Gastroesophageal sphincter (tissue), 4 donors: ENCODE data around the gene MYH7. TPM values are rescaled to one million over a fixed set of nuclear protein-coding genes. Genes with fewer than 3 reads are reported as not detected.
"Not testable (repeated sequence)": the region's sequence is repeated elsewhere in the genome, so short reads cannot be mapped to it uniquely, and the experiment has no call there.

ENCODE experiments used
- ATAC-seq: fragments of 150-250 bp; one replicate; pipeline ENCODE4 v1.9.1; 2016; ENCODE audit warnings: mild to moderate bottlenecking, moderate library complexity
- H3K27ac ChIP-seq, 4 donors: fragments of 200-600 bp; sonication (generic) in 3 of 4; 1 replicate in 3 of 4; 2 replicates in 1 of 4; pipeline ENCODE4 v1.5.1; 2016 to 2019
- H3K27me3 ChIP-seq: fragments of 200-600 bp; sonication (generic); one replicate; pipeline ENCODE4 v1.5.1; 2019
- H3K36me3 ChIP-seq, 2 donors: fragments of 200-600 bp; sonication (generic); one replicate each; pipeline ENCODE4 v1.5.1; 2019; ENCODE audit warnings: control low read depth in 1 of 2
- H3K4me1 ChIP-seq, 3 donors: fragments of 200-600 bp; sonication (generic); 1 replicate in 2 of 3; 2 replicates in 1 of 3; pipeline ENCODE4 v1.5.1; 2016 to 2019; ENCODE audit warnings: control low read depth in 2 of 3
- H3K4me3 ChIP-seq, 2 donors: fragments of 200-600 bp; sonication (generic); one replicate each; pipeline ENCODE4 v1.5.1; 2019; ENCODE audit warnings: mild to moderate bottlenecking in 1 of 2, moderate library complexity in 1 of 2
- H3K9me3 ChIP-seq, 3 donors: fragments of 200-600 bp; sonication (generic); one replicate each; pipeline ENCODE4 v1.5.1; 2017 to 2019; ENCODE audit warnings: control low read depth in 2 of 3
- EP300 ChIP-seq: sonication (generic); formaldehyde crosslinking; IDR thresholded peaks from one replicate; pipeline ENCODE4 v1.6.1; 2017; ENCODE audit warnings: antibody characterized with exemption, mild to moderate bottlenecking
- POLR2A ChIP-seq, 2 donors: fragments of 450-650 bp; IDR thresholded peaks; one replicate each; pipeline ENCODE4 v1.6.1; 2017; ENCODE audit warnings: antibody characterized with exemption in 2 of 2, mild to moderate bottlenecking in 2 of 2, moderate library complexity in 1 of 2
- POLR2AphosphoS5 ChIP-seq: sonication (generic); formaldehyde crosslinking; IDR thresholded peaks from one replicate; pipeline ENCODE4 v1.6.1; 2017; ENCODE audit warnings: antibody characterized with exemption
- WGBS, 2 donors: methylation state at CpG; one replicate each; pipeline ENCODE4 v1.1.5; 2018; ENCODE audit warnings: low coverage in 1 of 2; 5-methylcytosine and 5-hydroxymethylcytosine counted together
- total RNA-seq, 4 donors: library from RNA; depleted of rRNA; stranded (reverse); fragments of >200 nt; gene quantifications; one replicate each; pipeline ENCODE4 v1.1.0, GENCODE V29; 2016
- TF ChIP-seq, protein P1 (sequence below), 4 experiments: fragments of 200-600 bp in 2 of 4; fragments of 450-650 bp in 2 of 4; sonication (generic) in 1 of 4; IDR thresholded peaks; one replicate each; pipeline ENCODE4 v1.5.1; 2017 to 2019; ENCODE audit warnings: antibody characterized with exemption in 4 of 4, mild to moderate bottlenecking in 2 of 4, moderate library complexity in 2 of 4

Gene MYH7
- total RNA-seq, 4 donors from 2014 or later: not detected

- H3K36me3 ChIP-seq: no peaks in the 10 kb centered on the region
- TF ChIP-seq, protein P1, sequence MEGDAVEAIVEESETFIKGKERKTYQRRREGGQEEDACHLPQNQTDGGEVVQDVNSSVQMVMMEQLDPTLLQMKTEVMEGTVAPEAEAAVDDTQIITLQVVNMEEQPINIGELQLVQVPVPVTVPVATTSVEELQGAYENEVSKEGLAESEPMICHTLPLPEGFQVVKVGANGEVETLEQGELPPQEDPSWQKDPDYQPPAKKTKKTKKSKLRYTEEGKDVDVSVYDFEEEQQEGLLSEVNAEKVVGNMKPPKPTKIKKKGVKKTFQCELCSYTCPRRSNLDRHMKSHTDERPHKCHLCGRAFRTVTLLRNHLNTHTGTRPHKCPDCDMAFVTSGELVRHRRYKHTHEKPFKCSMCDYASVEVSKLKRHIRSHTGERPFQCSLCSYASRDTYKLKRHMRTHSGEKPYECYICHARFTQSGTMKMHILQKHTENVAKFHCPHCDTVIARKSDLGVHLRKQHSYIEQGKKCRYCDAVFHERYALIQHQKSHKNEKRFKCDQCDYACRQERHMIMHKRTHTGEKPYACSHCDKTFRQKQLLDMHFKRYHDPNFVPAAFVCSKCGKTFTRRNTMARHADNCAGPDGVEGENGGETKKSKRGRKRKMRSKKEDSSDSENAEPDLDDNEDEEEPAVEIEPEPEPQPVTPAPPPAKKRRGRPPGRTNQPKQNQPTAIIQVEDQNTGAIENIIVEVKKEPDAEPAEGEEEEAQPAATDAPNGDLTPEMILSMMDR (IDR thresholded peaks at IDR 0.05): no peak
- TF ChIP-seq EP300 (no peak), POLR2A (IDR thresholded peaks at IDR 0.05) (no peak)
- H3K27ac ChIP-seq: no peak overlapping the region
- no peak for ATAC-seq
- peaks cover 2% of the 10 kb centered on the region for H3K27me3 ChIP-seq
- H3K4me1 ChIP-seq: no peaks in the 10 kb centered on the region
- no peak overlapping the region for H3K4me3 ChIP-seq
- WGBS, 2 donors: 83% methylated on average over 3 of the region's 10 CpGs; no CpG with 5 or more reads in 1 of the 2 donors
- H3K9me3 ChIP-seq: no peaks in the 10 kb centered on the region
These were observed 38.6 kb downstream of the MYH7 start for GRCh38 chr14:23396781-23397407.

DNA sequence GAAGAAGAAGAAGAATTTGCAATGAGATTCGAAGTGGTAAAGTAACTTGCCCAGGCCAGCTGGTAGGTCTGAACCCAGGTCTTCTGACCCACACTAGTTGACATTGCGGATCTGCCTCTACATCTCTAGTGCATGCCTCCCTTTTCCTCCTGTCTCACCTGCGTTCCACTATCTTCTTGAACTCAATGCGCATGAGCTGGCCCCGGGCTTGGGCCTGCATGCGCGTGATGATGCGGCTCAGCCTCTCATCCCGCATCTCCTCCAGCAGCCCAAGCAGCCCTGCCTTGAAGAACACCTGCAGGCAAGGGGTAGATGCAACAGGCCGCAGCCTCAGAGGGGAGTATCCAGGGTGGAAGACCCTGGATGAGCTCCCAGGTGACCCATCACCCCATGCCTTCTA lies 39.3 kb downstream of the MYH7 start:
- TF ChIP-seq POLR2AphosphoS5 (no peak), POLR2A (IDR thresholded peaks at IDR 0.05) (no peak), EP300 (no peak)
- TF ChIP-seq, protein P1 (IDR thresholded peaks at IDR 0.05): no peak
- H3K4me1 ChIP-seq: no peaks in the 10 kb centered on the region
- H3K27me3 ChIP-seq: no peaks in the 10 kb centered on the region
- no peak overlapping the region for H3K4me3 ChIP-seq
- WGBS, 2 donors: 76 to 80% methylated on average over 2 to 3 of the region's 10 CpGs
- ATAC-seq: no peak
- no peak overlapping the region for H3K27ac ChIP-seq
- H3K36me3 ChIP-seq: no peaks in the 10 kb centered on the region
- no peaks in the 10 kb centered on the region for H3K9me3 ChIP-seq

DNA sequence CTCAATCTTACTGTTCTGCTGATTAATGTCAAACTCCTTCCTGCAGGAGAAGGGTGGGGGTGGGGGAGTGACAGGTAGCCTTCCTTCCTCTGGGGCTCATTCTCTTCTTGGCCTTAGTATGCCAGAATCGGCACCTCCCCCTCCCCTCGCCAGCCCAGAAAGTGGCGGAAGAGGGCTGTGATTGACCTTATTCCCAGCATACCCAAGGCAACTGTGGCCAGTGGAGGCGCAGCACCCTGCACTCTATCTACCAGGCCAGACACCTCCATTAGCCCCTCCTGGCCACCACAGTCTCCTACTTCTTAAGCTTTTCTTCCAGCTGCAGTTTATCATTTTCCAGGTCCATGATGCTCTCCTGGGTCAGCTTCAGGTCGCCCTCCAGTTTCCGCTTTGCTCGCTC lies 42.8 kb downstream of the MYH7 start:
- WGBS, 2 donors: 53 to 83% methylated on average over 6 of the region's 7 CpGs
- TF ChIP-seq EP300: no peak
- TF ChIP-seq, protein P1 (IDR thresholded peaks at IDR 0.05): no peak
- no peak for TF ChIP-seq POLR2A (IDR thresholded peaks at IDR 0.05)
- no peak for TF ChIP-seq POLR2AphosphoS5

DNA sequence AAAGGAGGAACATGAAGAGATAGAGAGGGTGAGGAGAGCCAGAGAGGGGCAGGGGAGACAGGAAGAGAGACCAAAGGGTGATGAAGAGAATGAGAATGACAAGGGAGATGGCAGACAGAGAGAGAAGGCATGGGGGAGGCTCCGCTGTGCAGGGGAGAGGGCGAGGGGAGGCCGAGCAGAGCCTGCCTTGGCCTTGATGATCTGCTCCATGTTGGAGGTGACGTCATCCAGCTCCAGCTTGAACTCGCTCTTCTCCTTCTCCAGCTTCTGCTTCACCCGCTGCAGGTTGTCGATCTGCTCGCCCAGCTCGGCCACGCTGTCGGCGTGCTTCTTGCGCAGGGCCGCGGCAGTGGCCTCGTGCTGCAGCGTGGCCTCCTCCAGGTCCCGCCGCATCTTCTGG lies 45.6 kb downstream of the MYH7 start:
- not testable (repeated sequence) for H3K27me3 ChIP-seq, ATAC-seq, H3K9me3 ChIP-seq, H3K4me1 ChIP-seq, H3K4me3 ChIP-seq, H3K36me3 ChIP-seq, H3K27ac ChIP-seq
- WGBS, 2 donors: 83 to 84% methylated on average over 2 to 4 of the region's 19 CpGs

More for the DNA sequence above, 42.8 kb downstream of the MYH7 start:
- Histone ChIP-seq H3K9me3 (no peaks in the 10 kb centered on the region), H3K36me3 (no peaks in the 10 kb centered on the region), H3K4me3 (no peak overlapping the region), H3K4me1 (no peaks in the 10 kb centered on the region), H3K27ac (no peak overlapping the region), H3K27me3 (peaks cover 6% of the 10 kb centered on the region)
- ATAC-seq: no peak

DNA sequence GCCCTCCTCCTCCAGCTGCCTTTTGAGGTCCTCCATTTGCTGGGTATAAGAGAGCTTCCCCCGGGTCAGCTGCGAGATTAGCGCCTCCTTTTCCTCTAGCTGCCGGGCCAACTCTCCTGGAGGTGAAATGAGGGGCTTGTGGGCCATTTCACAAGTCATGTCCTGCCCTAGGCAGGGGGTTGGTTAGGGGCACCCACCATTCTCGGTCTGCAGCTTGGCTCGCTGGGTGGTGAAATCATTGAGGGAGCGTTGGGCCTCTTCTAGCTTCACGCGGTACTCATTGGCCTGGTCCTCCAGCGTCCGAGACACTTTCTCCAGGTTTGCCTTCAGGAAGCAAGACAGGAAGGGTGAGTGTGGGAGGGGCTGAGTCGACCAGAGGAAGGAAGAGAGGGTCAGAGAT lies 46.1 kb downstream of the MYH7 start:
- H3K36me3 ChIP-seq: no peaks in the 10 kb centered on the region
- ATAC-seq: no peak
- 50% methylated on average over 2 of the region's 12 CpGs; no CpG with 5 or more reads in 1 of the 2 donors for WGBS, 2 donors

More for the DNA sequence above, 46.1 kb downstream of the MYH7 start:
- peaks cover 6% of the 10 kb centered on the region for H3K27me3 ChIP-seq
- no peak overlapping the region for H3K4me3 ChIP-seq
- no peak overlapping the region for H3K27ac ChIP-seq
- no peaks in the 10 kb centered on the region for H3K9me3 ChIP-seq
- no peak for TF ChIP-seq EP300
- TF ChIP-seq POLR2AphosphoS5: no peak
- TF ChIP-seq POLR2A (IDR thresholded peaks at IDR 0.05): no peak
- TF ChIP-seq, protein P1 (IDR thresholded peaks at IDR 0.05): no peak
- H3K4me1 ChIP-seq: no peaks in the 10 kb centered on the region
